ENCODE data around the gene MTG1. TPM values are rescaled to one million over a fixed set of nuclear protein-coding genes. Genes with fewer than 3 reads are reported as not detected.

Gene MTG1
- total and polyA plus RNA-seq, 2 experiments from 2014 or later = 45.7 to 68.6 TPM

DNA sequence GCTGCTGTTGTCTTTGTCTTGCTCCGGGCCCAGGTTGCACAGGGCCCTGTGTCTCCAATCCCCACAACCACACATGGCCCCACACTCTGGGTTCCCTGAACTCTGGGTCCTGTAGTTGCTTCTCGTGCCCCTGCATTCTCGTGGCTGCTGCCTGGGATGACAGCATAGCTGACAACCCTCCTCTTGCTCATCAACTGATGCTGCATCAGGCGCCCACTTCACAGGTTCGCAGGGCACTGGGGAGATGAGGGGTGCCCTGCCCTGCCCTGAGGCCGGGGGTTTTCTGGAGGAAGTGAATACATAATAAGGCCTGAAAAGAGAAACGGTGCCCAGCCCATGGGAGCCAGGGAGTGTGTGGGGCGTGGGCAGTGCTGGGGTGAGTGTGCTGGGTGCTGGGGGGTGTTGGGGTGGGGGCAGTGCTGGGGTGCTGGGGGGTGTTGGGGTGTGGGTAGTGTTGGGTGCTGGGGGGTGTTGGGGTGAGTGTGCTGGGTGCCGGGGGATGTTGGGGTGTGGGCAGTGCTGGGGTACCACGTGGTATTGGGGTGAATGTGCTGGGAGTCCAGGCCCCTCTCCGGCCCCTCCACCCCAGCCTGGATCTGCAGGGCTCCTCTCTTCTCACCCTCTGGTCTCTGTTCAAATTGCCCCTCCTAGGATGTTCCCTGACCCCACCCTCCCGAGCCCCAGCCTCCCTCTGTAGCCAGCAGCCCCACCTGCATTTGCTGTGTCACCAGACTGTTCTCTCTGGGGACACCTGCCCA, 2.0 kb upstream of the MTG1 start (continued):
- TF ChIP-seq ZNF114 (CRISPR knock-in tag; IDR thresholded peaks at IDR 0.05) = no peak
- TF ChIP-seq, protein P1, sequence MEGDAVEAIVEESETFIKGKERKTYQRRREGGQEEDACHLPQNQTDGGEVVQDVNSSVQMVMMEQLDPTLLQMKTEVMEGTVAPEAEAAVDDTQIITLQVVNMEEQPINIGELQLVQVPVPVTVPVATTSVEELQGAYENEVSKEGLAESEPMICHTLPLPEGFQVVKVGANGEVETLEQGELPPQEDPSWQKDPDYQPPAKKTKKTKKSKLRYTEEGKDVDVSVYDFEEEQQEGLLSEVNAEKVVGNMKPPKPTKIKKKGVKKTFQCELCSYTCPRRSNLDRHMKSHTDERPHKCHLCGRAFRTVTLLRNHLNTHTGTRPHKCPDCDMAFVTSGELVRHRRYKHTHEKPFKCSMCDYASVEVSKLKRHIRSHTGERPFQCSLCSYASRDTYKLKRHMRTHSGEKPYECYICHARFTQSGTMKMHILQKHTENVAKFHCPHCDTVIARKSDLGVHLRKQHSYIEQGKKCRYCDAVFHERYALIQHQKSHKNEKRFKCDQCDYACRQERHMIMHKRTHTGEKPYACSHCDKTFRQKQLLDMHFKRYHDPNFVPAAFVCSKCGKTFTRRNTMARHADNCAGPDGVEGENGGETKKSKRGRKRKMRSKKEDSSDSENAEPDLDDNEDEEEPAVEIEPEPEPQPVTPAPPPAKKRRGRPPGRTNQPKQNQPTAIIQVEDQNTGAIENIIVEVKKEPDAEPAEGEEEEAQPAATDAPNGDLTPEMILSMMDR (conservative IDR thresholded peaks at IDR 0.05; ENCODE audit: low read depth in 2 of 2) = no peak
- no peak for TF ChIP-seq EZH2 (IDR thresholded peaks at IDR 0.05; ENCODE audit: low read depth, unreplicated experiment)
- TF ChIP-seq ZNF331 (CRISPR knock-in tag; IDR thresholded peaks at IDR 0.05; ENCODE audit: low read depth) = no peak
- no peak for TF ChIP-seq EZH2phosphoT487 (IDR thresholded peaks at IDR 0.05; ENCODE audit: unreplicated experiment)
- TF ChIP-seq POLR2AphosphoS5 (IDR thresholded peaks at IDR 0.05; ENCODE audit: low read depth) = no peak
- TF ChIP-seq STAT1 (IDR thresholded peaks at IDR 0.05; ENCODE audit: unreplicated experiment) = no peak

DNA sequence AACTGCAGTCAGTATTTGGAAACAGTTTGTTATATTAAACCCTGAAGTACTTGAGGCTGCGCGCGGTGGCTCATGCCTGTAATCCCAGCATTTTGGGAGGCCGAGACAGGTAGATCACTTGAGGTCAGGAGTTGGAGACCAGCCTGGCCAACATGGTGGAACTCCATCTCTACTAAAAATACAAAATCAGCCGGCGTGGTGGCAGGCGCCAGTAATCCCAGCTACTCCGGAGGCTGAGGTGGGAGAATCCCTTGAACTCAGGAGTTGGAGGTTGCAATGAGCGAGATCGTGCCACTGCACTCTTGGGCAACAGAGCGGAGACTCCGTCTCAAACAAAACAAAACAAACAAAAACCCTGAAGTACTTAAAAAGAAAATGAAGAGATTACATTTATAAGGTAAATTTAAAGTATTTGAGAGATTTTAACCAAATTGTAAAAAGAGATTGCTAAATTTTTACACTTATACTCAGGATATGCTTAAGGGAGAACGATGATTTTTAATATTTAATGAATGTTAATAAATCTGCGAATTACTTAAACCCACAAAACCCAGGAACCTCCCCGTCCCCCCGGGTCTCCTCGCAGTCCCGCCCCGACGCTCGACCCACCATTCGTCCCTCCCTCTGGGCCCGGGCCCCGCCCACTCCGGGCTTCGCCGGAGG, 425 bp upstream of the MTG1 start:
- DNase-seq (ENCODE audit: low spot score) (no peak), ATAC-seq (no peak; the same call in 2 of the 3 replicates)
- Mint-ChIP-seq H3K4me3 (peak overlapping the region; percentile 95), H3K9me3 (no peaks in the 10 kb centered on the region), H3K27ac (no peak overlapping the region), H3K36me3 (ENCODE audit: low read depth) (peaks cover 33% of the 10 kb centered on the region), H3K27me3 (ENCODE audit: insufficient read depth, low read depth, poor library complexity) (peaks cover 4% of the 10 kb centered on the region), H3K4me1 (peaks cover 9% of the 10 kb centered on the region)
- no peaks in the 10 kb centered on the region for H3K9me2 ChIP-seq (ENCODE audit: insufficient read depth)
- H3K27ac ChIP-seq (ENCODE audit: low read depth) = peak overlapping the region; percentile 61; the same call in 1 of the 2 replicates
- H3K4me3 ChIP-seq = peak overlapping the region; percentile 100
- H3K4me1 ChIP-seq (ENCODE audit: insufficient read depth) = no peaks in the 10 kb centered on the region
- H3K27me3 ChIP-seq (ENCODE audit: insufficient read depth) = no peaks in the 10 kb centered on the region
- H3K79me2 ChIP-seq (replicated peaks; ENCODE audit: insufficient read depth) = peaks cover 38% of the 10 kb centered on the region
- H3K36me3 ChIP-seq (ENCODE audit: insufficient read depth) = peaks cover 10% of the 10 kb centered on the region
- H4K20me1 ChIP-seq (replicated peaks; ENCODE audit: insufficient read depth) = peaks cover 5% of the 10 kb centered on the region; the same call in 1 of the 2 replicates
- H3K4me2 ChIP-seq = peak overlapping the region; percentile 58
- H3F3A ChIP-seq (replicated peaks; ENCODE audit: low read depth) = 0 out of 2 replicates have a peak, but pooled peaks cover 3% of the 10 kb centered on the region
- H2AFZ ChIP-seq = 0 out of 2 replicates have a peak overlapping the region, but pooled peaks have one; percentile 52
- TF ChIP-seq, protein P2, sequence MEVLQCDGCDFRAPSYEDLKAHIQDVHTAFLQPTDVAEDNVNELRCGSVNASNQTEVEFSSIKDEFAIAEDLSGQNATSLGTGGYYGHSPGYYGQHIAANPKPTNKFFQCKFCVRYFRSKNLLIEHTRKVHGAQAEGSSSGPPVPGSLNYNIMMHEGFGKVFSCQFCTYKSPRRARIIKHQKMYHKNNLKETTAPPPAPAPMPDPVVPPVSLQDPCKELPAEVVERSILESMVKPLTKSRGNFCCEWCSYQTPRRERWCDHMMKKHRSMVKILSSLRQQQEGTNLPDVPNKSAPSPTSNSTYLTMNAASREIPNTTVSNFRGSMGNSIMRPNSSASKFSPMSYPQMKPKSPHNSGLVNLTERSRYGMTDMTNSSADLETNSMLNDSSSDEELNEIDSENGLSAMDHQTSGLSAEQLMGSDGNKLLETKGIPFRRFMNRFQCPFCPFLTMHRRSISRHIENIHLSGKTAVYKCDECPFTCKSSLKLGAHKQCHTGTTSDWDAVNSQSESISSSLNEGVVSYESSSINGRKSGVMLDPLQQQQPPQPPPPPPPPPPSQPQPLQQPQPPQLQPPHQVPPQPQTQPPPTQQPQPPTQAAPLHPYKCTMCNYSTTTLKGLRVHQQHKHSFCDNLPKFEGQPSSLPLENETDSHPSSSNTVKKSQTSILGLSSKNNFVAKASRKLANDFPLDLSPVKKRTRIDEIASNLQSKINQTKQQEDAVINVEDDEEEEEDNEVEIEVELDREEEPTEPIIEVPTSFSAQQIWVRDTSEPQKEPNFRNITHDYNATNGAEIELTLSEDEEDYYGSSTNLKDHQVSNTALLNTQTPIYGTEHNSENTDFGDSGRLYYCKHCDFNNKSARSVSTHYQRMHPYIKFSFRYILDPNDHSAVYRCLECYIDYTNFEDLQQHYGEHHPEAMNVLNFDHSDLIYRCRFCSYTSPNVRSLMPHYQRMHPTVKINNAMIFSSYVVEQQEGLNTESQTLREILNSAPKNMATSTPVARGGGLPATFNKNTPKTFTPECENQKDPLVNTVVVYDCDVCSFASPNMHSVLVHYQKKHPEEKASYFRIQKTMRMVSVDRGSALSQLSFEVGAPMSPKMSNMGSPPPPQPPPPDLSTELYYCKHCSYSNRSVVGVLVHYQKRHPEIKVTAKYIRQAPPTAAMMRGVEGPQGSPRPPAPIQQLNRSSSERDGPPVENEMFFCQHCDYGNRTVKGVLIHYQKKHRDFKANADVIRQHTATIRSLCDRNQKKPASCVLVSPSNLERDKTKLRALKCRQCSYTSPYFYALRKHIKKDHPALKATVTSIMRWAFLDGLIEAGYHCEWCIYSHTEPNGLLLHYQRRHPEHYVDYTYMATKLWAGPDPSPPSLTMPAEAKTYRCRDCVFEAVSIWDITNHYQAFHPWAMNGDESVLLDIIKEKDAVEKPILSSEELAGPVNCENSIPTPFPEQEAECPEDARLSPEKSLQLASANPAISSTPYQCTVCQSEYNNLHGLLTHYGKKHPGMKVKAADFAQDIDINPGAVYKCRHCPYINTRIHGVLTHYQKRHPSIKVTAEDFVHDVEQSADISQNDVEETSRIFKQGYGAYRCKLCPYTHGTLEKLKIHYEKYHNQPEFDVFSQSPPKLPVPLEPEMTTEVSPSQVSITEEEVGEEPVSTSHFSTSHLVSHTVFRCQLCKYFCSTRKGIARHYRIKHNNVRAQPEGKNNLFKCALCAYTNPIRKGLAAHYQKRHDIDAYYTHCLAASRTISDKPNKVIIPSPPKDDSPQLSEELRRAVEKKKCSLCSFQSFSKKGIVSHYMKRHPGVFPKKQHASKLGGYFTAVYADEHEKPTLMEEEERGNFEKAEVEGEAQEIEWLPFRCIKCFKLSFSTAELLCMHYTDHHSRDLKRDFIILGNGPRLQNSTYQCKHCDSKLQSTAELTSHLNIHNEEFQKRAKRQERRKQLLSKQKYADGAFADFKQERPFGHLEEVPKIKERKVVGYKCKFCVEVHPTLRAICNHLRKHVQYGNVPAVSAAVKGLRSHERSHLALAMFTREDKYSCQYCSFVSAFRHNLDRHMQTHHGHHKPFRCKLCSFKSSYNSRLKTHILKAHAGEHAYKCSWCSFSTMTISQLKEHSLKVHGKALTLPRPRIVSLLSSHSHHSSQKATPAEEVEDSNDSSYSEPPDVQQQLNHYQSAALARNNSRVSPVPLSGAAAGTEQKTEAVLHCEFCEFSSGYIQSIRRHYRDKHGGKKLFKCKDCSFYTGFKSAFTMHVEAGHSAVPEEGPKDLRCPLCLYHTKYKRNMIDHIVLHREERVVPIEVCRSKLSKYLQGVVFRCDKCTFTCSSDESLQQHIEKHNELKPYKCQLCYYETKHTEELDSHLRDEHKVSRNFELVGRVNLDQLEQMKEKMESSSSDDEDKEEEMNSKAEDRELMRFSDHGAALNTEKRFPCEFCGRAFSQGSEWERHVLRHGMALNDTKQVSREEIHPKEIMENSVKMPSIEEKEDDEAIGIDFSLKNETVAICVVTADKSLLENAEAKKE (CRISPR knock-in tag; IDR thresholded peaks at IDR 0.05) = no peak
- no peak for TF ChIP-seq EZH2phosphoT487 (IDR thresholded peaks at IDR 0.05; ENCODE audit: unreplicated experiment)
- TF ChIP-seq CREB1 (CRISPR knock-in tag; IDR thresholded peaks at IDR 0.05; ENCODE audit: low read depth) = no peak
- no peak for TF ChIP-seq NANOG (IDR thresholded peaks at IDR 0.05; ENCODE audit: borderline replicate concordance)
- TF ChIP-seq, protein P3, sequence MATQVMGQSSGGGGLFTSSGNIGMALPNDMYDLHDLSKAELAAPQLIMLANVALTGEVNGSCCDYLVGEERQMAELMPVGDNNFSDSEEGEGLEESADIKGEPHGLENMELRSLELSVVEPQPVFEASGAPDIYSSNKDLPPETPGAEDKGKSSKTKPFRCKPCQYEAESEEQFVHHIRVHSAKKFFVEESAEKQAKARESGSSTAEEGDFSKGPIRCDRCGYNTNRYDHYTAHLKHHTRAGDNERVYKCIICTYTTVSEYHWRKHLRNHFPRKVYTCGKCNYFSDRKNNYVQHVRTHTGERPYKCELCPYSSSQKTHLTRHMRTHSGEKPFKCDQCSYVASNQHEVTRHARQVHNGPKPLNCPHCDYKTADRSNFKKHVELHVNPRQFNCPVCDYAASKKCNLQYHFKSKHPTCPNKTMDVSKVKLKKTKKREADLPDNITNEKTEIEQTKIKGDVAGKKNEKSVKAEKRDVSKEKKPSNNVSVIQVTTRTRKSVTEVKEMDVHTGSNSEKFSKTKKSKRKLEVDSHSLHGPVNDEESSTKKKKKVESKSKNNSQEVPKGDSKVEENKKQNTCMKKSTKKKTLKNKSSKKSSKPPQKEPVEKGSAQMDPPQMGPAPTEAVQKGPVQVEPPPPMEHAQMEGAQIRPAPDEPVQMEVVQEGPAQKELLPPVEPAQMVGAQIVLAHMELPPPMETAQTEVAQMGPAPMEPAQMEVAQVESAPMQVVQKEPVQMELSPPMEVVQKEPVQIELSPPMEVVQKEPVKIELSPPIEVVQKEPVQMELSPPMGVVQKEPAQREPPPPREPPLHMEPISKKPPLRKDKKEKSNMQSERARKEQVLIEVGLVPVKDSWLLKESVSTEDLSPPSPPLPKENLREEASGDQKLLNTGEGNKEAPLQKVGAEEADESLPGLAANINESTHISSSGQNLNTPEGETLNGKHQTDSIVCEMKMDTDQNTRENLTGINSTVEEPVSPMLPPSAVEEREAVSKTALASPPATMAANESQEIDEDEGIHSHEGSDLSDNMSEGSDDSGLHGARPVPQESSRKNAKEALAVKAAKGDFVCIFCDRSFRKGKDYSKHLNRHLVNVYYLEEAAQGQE (IDR thresholded peaks at IDR 0.05; ENCODE audit: unreplicated experiment) = no peak
- TF ChIP-seq STAT1 (IDR thresholded peaks at IDR 0.05; ENCODE audit: unreplicated experiment) = no peak
- TF ChIP-seq EZH2 (IDR thresholded peaks at IDR 0.05; ENCODE audit: low read depth, unreplicated experiment) = no peak
